CD4-positive, alpha-beta T cell (primary cell): ENCODE data around the gene PLPP6. TPM values are rescaled to one million over a fixed set of nuclear protein-coding genes. Genes with fewer than 3 reads are reported as not detected.

Experiments
- ATAC-seq: fragments of 200-7000 bp; cut with Tn5 transposase; one replicate; pipeline ENCODE4 v1.10.0; 2022; ENCODE audit warnings: mild to moderate bottlenecking; ENCODE audit not compliant: poor library complexity
- CTCF ChIA-PET: fragments of 350-600 bp; sonication (Branson Sonifier 250); formaldehyde crosslinking; loops from one replicate; lab custom pipeline; 2021; ENCODE audit warnings: antibody characterized with exemption, inconsistent platforms; lab: Charles Lee
- POLR2A ChIA-PET: fragments of 350-600 bp; sonication (Branson Sonifier 250); formaldehyde crosslinking; loops from one replicate; lab custom pipeline; 2021; ENCODE audit warnings: antibody characterized with exemption, inconsistent platforms; lab: Charles Lee
- DNase-seq, 14 experiments: peaks; one replicate each; pipeline ENCODE4 v3.0.0-alpha.2; 2013 to 2020; ENCODE audit warnings: mixed read lengths in 2 of 14
- H3K27ac ChIP-seq, 2 donors: one replicate each; pipeline versions ENCODE4 v1.5.1 to v1.7.0; 2013; ENCODE audit warnings: low read length in 2 of 2, low read depth in 1 of 2, mild to moderate bottlenecking in 1 of 2
- H3K27me3 ChIP-seq, 2 experiments: 1 replicate in 1 of 2; 2 replicates in 1 of 2; pipeline versions ENCODE4 v1.6.1 to v1.7.0; 2013; ENCODE audit warnings: low read length in 2 of 2, control low read depth in 1 of 2, mild to moderate bottlenecking in 1 of 2, moderate library complexity in 1 of 2; ENCODE audit not compliant: insufficient read depth in 2 of 2, control insufficient read depth in 1 of 2
- H3K36me3 ChIP-seq: one replicate; pipeline ENCODE4 v1.6.1; 2013; ENCODE audit warnings: low read length, control low read depth; ENCODE audit not compliant: insufficient read depth
- H3K4me1 ChIP-seq: one replicate; pipeline ENCODE4 v1.6.1; 2013; ENCODE audit warnings: low read length, control low read depth; ENCODE audit not compliant: insufficient read depth
- H3K4me3 ChIP-seq: one replicate; pipeline ENCODE4 v1.5.1; 2013; ENCODE audit warnings: mild to moderate bottlenecking, low read length, moderate library complexity
- H3K9me3 ChIP-seq, 2 experiments: 1 replicate in 1 of 2; 2 replicates in 1 of 2; pipeline versions ENCODE4 v1.6.1 to v1.7.0; 2013; ENCODE audit warnings: low read length in 2 of 2, mild to moderate bottlenecking in 2 of 2, control low read depth in 1 of 2, moderate library complexity in 1 of 2; ENCODE audit not compliant: control insufficient read depth in 1 of 2, insufficient read depth in 1 of 2
- H3K27ac Mint-ChIP-seq: one replicate; pipeline ENCODE4 v1.8.0; 2020; ENCODE audit warnings: mixed read lengths
- H3K27me3 Mint-ChIP-seq: one replicate; pipeline ENCODE4 v1.8.0; 2021; ENCODE audit warnings: mixed read lengths
- H3K36me3 Mint-ChIP-seq: one replicate; pipeline ENCODE4 v1.8.0; 2021; ENCODE audit warnings: low read depth, mixed read lengths
- H3K4me1 Mint-ChIP-seq: one replicate; pipeline ENCODE4 v1.8.0; 2021; ENCODE audit warnings: low read depth, mixed read lengths
- H3K4me3 Mint-ChIP-seq: one replicate; pipeline ENCODE4 v1.8.0; 2020; ENCODE audit warnings: mild to moderate bottlenecking, mixed read lengths
- H3K9me3 Mint-ChIP-seq: one replicate; pipeline ENCODE4 v1.8.0; 2020; ENCODE audit warnings: mixed read lengths
- CTCF ChIP-seq: fragments of 200-600 bp; IDR thresholded peaks from one replicate; pipeline ENCODE4 v1.8.0; 2022; ENCODE audit warnings: antibody characterized with exemption, mild to moderate bottlenecking
- intact Hi-C, 2 experiments: fragments of 100-400 bp; cut with DNase I in 1 of 2; cut with micrococcal nuclease in 1 of 2; formaldehyde crosslinking; loops; one replicate each; pipeline versions ENCODE4 v1.15.1 to v1.9.0; 2023 to 2025; cut with DNase I, micrococcal nuclease
- total RNA-seq, 174 experiments: library from RNA in 2 of 174; stranded (reverse) in 2 of 174; gene quantifications; one replicate each; pipeline ENCODE4 v1.2.3 and lab custom pipeline; 2021 to 2026

Gene PLPP6
- total RNA-seq, 2 experiments from 2014 or later, result 8.9 to 10.5 TPM

GRCh38 chr9:4686112-4686511 lies 24.0 kb downstream of the PLPP6 start:
- peaks cover 53% of the 10 kb centered on the region for H3K4me1 Mint-ChIP-seq
- ATAC-seq (no peak), DNase-seq (no peak)
- H3K4me3 Mint-ChIP-seq, result peak overlapping the region; percentile 0
- H3K36me3 Mint-ChIP-seq, result peaks cover 71% of the 10 kb centered on the region
- no peak for TF ChIP-seq CTCF
- Histone ChIP-seq H3K27me3 (no peaks in the 10 kb centered on the region), H3K27ac (no peak overlapping the region), H3K4me3 (no peak overlapping the region), H3K36me3 (peaks cover 43% of the 10 kb centered on the region), H3K4me1 (peaks cover 6% of the 10 kb centered on the region), H3K9me3 (no peaks in the 10 kb centered on the region)
- intact Hi-C loops, result loop anchor here in 1 of 2 experiments (10.0 kb wide), 1 partner anchor 939 kb away; the partner anchor contains the start of gene RIC1
- CTCF ChIA-PET, result no interaction called here
- H3K9me3 Mint-ChIP-seq, result no peaks in the 10 kb centered on the region
- no peaks in the 10 kb centered on the region for H3K27me3 Mint-ChIP-seq
- H3K27ac Mint-ChIP-seq, result peak overlapping the region; percentile 5
- POLR2A ChIA-PET, result interaction anchor here (1.2 to 2.3 kb wide), 2 partner anchors 54 to 1160 kb away, joined by 4 to 6 read pairs; partner anchors contain the start of gene RFX3

GRCh38 chr9:4686584-4686983 lies 24.5 kb downstream of the PLPP6 start:
- Histone ChIP-seq H3K9me3 (no peaks in the 10 kb centered on the region), H3K27ac (no peak overlapping the region), H3K36me3 (peaks cover 48% of the 10 kb centered on the region), H3K4me1 (peaks cover 3% of the 10 kb centered on the region), H3K27me3 (no peaks in the 10 kb centered on the region), H3K4me3 (no peak overlapping the region)
- intact Hi-C loops, result loop anchor here in 1 of 2 experiments (10.0 kb wide), 1 partner anchor 938 kb away; the partner anchor contains the start of gene RIC1
- ChIA-PET CTCF (no interaction called here), POLR2A (no interaction called here)
- Mint-ChIP-seq H3K27ac (no peak overlapping the region), H3K9me3 (no peaks in the 10 kb centered on the region), H3K36me3 (peaks cover 76% of the 10 kb centered on the region), H3K27me3 (no peaks in the 10 kb centered on the region), H3K4me3 (no peak overlapping the region), H3K4me1 (peaks cover 58% of the 10 kb centered on the region)
- ATAC-seq, result no peak
- no peak for DNase-seq
- no peak for TF ChIP-seq CTCF

- Histone ChIP-seq H3K4me3 (no peak overlapping the region), H3K27ac (no peak overlapping the region), H3K27me3 (no peaks in the 10 kb centered on the region), H3K36me3 (peaks cover 48% of the 10 kb centered on the region), H3K9me3 (no peaks in the 10 kb centered on the region), H3K4me1 (no peaks in the 10 kb centered on the region)
- intact Hi-C loops, result loop anchor here in 1 of 2 experiments (10.0 kb wide), 1 partner anchor 936 kb away; the partner anchor contains the start of gene RIC1
- DNase-seq (no peak), ATAC-seq (no peak)
- H3K36me3 Mint-ChIP-seq, result peaks cover 86% of the 10 kb centered on the region
- peak overlapping the region; percentile 42 for H3K27ac Mint-ChIP-seq
- H3K4me3 Mint-ChIP-seq, result no peak overlapping the region
- CTCF ChIA-PET, result no interaction called here
- H3K9me3 Mint-ChIP-seq, result no peaks in the 10 kb centered on the region
- peaks cover 65% of the 10 kb centered on the region for H3K4me1 Mint-ChIP-seq
- TF ChIP-seq CTCF, result no peak
- POLR2A ChIA-PET, result interaction anchor here (0.7 to 1.3 kb wide), 2 partner anchors 12 to 23 kb away, joined by 3 read pairs; partner anchors contain the start of gene SPATA6L
- no peaks in the 10 kb centered on the region for H3K27me3 Mint-ChIP-seq
Observed at GRCh38 chr9:4689021-4689420, 26.9 kb downstream of the PLPP6 start.
